Thoracic aorta endothelial cell (primary cell): ENCODE measurements around the gene C11orf21. TPM values are rescaled to one million over a fixed set of nuclear protein-coding genes. Genes with fewer than 3 reads are reported as not detected.

Source experiments
- small RNA-seq: library from RNA; depleted of rRNA; stranded (forward); fragments of <200 nt; gene quantifications from one replicate; pipeline ENCODE3, GENCODE V24; 2012
- total RNA-seq: library from RNA; depleted of rRNA; stranded (reverse); fragments of >200 nt; gene quantifications from 2 replicates; pipeline ENCODE4 v1.2.3, GENCODE V29; 2012

The C11orf21 gene
- total RNA-seq: not detected in 2 replicates

GRCh38 chr11:2301631-2302305, at the start of gene C11orf21, which contains the start of gene TSPAN32:
C11orf21 (minus strand) TSS chr11:2301918; CDS start chr11:2301808, 110 bp downstream.
TSPAN32 (plus strand) TSS chr11:2302013; CDS start chr11:2302150, 137 bp downstream.

GRCh38 chr11:2270322-2271076, 31.2 kb downstream of the C11orf21 start, which contains the start of gene ASCL2:
ASCL2 (minus strand) TSS chr11:2270588; CDS start chr11:2270332, 256 bp downstream.

Small RNAs within 50 kb of the gene (small RNA-seq; reads per million reads assigned to genes)
- gene RNU6-878P: not detected

Other genes with a start within 250 kb of the C11orf21 start
- gene IGF2, start 162.5 kb downstream of the C11orf21 start, total RNA-seq: 1.2 and 4.7 TPM in 2 replicates
- gene INS, start 140.7 kb downstream of the C11orf21 start, total RNA-seq: not detected in 2 replicates
- gene TH, start 130.1 kb downstream of the C11orf21 start, total RNA-seq: not detected in 2 replicates
- gene ASCL2, start 31.3 kb downstream of the C11orf21 start, total RNA-seq: not detected in 2 replicates
- not detected in 2 replicates for gene TSPAN32, start 95 bp upstream of the C11orf21 start, total RNA-seq
- gene CD81, start 75.4 kb upstream of the C11orf21 start, total RNA-seq: 157 and 189 TPM in 2 replicates
- 28.5 and 34.7 TPM in 2 replicates for gene TSSC4, start 98.8 kb upstream of the C11orf21 start, total RNA-seq
- gene TRPM5, start 142.6 kb upstream of the C11orf21 start, total RNA-seq: not detected in 2 replicates
- gene KCNQ1, start 143.1 kb upstream of the C11orf21 start, total RNA-seq: under 0.01 and 0.14 TPM in 2 replicates